Activated CD8-positive, alpha-beta memory T cell treated with anti-CD3 and anti-CD28 coated beads, Interleukin-2, amount 50 U/mL, for 48 hours (primary cell): ENCODE results near the gene AGBL3.
"Not testable (repeated sequence)": the region's sequence is repeated elsewhere in the genome, so short reads cannot be mapped to it uniquely, and the experiment has no call there.

ENCODE experiments used
- DNase-seq: peaks from one replicate; pipeline ENCODE4 v3.0.0-alpha.2; 2020

The AGBL3 gene

GRCh38 chr7:134966691-134967090 lies 19.6 kb upstream of the AGBL3 start:
- DNase-seq: no peak

- DNase-seq: no peak
These were observed 18.2 kb upstream of the AGBL3 start for GRCh38 chr7:134968110-134968509.

- DNase-seq: not testable (repeated sequence)
These were observed 4.7 kb upstream of the AGBL3 start for GRCh38 chr7:134981645-134982044.

- no peak for DNase-seq
These were observed 380 bp upstream of the AGBL3 start for GRCh38 chr7:134985894-134986362.

DNA sequence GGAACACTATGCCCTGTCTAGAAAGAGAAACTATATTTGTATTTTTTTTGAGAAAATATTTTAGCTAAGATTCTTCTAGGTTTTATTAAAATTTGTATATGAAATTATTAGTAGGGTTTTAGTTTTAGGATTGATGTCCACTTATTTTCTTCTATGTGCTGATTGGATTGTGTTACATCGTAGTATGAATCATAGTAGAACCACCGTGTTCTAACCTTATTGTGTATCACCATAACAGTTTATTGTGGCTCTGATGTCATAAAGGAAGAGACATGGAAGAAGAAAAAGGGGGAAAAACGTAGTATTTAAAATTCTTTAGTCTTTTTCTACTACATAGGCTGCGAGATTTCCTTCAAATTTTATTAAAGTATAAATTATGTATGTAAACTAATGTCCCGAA lies 1.9 kb downstream of the AGBL3 start:
- no peak for DNase-seq

DNA sequence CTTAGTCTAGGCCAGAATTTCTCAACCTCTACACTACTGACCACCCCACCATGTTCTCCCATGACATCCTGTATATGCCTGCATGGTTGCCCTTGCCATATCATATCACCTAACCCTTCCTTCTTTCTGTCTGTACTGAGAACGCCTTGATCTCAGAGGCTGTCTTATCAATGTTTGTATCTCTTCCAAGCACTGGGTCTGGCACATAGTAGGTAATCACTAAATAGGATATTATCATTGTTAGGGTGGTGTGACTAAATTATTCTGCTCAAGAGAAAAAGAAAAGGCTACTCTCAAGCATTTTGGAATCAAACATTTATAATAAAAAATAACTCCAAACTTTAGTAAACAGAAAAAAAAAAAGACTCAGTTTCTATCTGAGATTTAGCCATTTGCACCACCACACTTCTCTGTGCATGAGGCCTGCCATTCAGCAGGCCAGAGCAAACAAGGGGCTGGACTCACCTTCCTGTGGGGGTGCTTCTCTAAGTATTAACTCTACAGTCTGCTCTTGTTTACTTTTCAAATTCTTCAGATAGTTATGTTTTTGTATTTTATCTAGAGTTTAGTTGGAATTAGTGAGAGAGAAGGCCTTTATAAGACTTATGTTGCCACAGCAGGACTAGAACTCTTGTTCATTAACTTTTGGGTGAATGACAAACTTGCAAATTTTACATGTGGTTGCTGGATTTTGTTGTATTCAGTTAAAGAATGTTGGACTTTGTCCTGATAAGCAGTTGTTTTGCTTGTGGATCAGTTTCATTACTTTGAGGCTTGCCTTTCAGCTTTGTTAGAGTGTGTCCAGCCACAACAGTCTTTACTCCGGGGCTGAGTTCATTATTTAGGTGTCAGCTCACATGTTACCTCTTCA lies 5.4 kb downstream of the AGBL3 start:
- DNase-seq: no peak

DNA sequence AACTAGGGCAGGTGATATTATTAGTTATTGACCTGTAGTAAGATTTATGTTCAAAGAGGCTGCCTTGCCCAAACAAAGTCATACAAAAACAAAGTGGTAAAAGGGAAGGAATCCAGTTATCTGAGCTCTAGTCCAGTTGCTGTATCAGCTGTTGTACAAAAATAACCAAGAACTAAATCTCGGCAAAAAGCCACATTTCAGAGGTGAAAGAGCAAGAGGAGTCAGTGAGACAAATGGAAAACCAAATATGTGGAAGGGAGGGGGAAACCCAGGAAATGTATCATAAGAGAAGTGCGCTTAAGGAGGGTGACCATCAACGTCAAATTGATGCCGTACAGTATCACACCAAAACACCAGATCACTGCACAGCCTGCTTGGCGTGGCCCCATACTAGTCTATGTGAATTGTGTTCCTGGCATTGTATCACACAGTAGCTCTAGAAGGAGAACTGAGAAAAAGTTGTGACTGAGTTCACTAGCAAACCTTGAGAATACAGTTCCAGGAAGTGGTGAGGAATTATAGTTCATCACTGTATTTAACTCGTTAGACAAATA lies 6.4 kb downstream of the AGBL3 start:
- peak; percentile 56 for DNase-seq

DNA sequence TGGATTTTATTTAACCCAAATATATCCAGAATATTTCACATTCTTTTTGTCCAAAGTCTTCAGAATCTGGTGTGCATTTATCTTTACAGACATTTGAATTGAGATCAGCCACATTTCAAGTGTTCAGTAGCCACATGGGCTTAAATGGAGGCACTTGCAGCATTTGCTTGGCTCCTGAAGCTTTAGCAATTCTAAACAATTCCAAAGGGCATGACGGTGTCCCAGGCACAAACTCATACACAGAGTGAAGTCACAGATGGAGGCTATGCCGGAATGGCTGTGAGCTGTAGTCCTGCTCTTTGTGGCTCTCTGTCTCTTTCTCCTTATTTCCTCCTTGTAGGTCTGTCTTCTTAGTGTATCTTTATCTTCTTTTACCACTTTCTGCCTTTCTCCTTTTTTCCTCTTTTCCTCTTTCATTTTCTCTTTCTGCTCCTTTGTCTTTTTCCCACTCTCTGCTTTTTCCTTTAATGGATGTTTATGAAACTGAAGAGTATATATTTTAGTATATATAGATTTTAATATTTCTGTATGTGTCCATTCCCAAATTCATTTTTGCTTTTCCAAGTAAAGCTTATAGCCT lies 7.7 kb downstream of the AGBL3 start:
- no peak for DNase-seq

DNA sequence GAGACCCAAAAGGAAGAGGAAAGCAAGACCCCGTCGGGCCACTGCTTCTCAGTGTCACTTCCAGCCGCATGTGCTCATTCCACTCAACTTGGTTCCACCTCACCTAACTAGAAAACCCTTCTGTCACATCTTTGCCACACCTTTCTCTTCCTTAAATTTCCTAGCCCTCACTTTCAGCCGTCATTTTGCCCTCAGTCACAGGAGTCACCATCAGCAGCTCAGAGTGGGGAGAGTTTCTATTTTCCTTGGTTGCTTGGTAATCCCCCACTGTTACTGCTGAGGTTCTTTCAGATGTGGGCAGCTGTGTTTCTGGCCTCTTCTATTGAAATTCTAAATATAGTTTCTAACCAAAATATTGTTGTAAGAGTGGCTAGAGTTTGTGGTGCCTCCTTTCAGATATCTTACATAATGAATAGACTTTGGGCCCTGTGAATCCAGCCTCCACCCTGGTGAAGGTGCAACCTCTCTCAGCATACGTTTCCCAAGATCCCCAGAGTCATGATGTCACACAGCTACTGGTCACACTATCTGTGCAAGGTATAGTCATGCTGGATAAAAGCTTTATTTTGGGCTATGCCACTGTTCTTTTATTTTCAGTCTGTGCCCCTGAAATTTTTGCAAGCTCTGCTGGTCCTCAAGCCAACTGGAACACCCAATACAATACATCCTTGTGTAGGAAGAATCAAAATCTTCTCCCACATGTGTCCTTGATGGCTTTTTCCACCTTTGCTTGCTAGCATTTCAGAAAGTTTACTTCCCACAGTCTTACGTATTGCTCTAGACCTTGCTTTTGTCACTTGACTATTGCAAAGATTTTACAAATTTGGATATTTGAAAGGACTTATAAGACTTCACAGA lies 9.2 kb downstream of the AGBL3 start:
- no peak for DNase-seq

GRCh38 chr7:134996097-134996550 lies 9.8 kb downstream of the AGBL3 start:
- no peak for DNase-seq

GRCh38 chr7:134997214-134997885 lies 11.0 kb downstream of the AGBL3 start:
- no peak for DNase-seq

DNA sequence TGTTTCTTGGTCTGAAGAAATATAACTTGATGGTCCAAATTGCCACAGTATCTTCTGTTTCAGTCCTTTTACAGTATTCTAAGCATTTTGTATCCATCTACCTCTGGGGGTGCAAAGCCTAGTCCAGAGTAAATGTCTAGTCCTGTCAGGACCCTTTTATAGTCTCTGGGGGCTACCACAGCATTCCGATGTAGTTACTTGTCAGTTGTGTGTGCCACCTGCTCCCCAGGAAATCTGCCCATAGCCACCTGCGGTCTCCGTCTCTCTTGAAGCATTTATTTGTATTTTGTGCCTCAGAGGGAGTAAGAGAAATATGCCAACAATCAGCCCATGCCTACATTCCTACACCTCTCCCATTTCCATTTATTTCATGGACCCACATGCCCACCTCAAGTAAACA lies 12.8 kb downstream of the AGBL3 start:
- no peak for DNase-seq

DNA sequence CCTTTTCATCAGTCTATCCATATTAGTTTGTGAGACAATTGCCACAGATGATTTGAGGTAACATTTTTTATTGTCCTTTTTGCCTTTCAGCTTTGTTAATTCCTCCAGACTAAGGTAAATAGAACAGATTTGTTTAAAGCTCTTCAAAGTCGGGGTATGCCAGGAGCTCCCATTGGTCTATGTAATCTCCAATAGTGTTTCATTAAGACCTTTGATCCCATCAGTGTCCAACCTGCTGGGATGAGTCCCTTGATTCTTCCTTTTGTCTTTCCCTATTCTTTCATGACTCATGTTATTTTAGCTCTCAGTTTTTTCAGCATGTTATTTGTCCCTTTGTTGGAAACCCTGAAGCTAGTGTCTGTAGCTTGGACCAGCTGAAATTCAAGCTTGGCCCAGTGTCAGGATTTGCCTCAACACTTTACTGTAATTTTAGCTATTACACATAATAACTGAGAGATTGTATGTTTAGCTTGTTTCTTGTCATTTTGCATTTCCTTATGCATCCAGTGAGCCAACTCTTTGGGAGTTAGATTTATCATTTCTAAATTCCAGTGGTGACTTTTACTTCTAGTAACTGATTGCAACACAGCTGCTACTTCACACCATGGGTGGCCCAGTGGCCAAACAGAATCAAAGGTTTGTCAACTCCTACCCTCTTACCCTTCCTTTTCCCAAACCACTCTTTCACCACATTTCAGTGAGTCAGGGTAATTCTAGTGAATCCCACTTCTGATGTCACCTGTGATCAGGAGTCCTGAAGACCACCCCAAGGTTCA lies 15.3 kb downstream of the AGBL3 start:
- no peak for DNase-seq

GRCh38 chr7:135012229-135012628 lies 25.9 kb downstream of the AGBL3 start:
- DNase-seq: no peak

- DNase-seq: no peak
These were observed 37.3 kb downstream of the AGBL3 start for GRCh38 chr7:135023622-135024021.

DNA sequence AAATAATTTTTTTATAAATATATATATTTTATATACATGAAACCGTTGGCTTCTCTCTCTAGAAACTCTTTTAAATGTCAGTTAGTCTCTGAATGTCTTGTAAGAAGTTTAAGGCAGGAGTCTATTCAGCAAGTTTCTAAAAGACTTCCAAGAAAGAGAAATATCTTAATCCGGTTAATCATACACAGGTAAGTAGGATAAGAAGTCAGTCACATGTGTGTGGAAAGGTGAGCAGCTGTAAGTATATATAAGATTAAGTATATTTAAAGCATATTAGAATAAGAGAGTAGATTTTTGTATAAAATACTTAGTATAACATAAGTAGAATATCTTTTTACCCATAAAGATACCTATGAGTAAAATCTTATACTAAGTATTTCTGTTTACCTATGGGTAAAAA lies 48.9 kb downstream of the AGBL3 start:
- DNase-seq: no peak

DNA sequence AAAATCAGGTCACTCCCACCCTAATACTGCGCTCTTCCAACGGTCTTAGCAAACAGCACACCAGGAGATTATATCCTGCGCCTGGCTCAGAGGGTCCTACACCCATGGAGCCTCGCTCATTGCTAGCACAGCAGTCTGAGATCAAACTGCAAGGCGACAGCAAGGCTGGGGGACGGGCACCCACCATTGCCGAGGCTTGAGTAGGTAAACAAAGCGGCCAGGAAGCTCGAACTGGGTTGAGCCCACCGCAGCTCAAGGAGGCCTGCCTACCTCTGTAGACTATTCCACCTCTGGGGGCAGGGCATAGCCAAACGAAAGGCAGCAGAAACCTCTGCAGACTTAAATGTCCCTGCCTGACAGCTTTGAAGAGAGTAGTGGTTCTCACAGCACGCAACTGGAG lies 80.7 kb downstream of the AGBL3 start:
- not testable (repeated sequence) for DNase-seq

- DNase-seq: no peak
These were observed 87.8 kb downstream of the AGBL3 start for GRCh38 chr7:135074096-135074495.

DNA sequence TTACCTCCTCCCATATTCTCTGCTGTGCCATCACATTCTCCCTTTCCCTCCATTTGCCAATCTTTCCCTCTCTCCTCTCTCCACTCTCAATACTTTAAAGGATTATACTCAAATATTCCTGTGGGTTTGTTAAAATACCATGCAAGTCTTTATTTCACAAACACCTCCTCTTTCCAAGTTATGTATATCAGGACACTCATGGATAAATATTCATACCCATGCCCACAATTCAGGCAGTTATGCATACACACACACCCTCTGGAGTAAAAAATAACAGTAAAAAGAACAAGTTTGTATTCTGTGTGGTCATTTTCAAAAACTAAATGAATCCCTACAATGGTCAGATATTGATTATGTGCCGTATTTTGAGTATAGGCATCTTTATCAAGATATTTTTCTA lies 88.2 kb downstream of the AGBL3 start:
- DNase-seq: no peak

GRCh38 chr7:135075716-135076115 lies 89.4 kb downstream of the AGBL3 start:
- DNase-seq: no peak

DNA sequence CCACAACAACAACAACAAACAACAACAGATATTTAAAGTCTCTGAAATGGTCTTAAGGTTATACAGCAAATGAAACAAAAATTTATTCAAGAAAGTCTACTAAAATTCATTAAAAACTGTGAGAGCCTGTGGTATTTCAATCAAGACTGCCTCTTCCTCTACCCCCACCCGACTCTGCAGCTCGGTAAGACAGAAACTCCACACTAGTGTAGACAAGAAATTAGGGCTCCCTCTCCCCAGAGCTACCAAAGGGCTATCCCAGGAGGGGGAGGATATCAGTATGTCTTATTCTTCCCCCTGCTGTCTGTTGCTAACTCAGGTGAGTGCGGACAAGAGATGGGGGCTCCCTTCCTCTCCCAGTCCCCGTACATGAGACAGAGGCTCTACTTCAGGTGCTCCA lies 90.6 kb downstream of the AGBL3 start:
- DNase-seq: no peak

- no peak for DNase-seq
These were observed 91.3 kb downstream of the AGBL3 start for GRCh38 chr7:135077642-135078041.
